ENCODE data around the gene TRIM66.

The TRIM66 gene

DNA sequence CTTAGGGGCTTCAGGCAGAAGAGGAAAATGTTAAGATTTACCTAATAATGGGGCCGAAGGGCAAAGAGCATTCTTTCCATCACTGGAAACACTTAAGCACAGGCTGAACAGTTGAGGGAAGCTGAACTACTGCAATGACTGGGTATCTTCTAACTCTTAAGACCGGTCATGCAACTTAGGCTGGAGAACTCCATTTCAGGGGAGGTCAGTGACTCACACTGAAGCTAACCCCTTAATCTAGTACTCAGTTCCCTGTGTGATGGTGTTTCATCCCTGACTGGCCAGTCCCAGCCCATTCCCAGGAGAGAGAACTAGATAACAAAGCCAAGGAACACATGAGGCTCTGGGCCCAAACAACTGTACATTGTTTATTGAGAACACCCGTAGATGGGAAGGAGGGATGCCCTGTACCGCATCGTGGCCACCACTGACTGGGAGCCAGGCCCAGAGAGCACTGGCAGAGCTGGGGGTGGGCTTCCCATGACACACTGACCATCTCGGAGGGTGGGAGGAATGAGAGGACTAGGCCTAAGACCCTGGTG is 10.6 kb upstream of the TRIM66 start:
- Histone ChIP-seq H3K4me1 (ENCODE audit: control insufficient read depth, low read depth, low read length) (no peaks in the 10 kb centered on the region), H2BK15ac (replicated peaks; ENCODE audit: low read depth) (no peak overlapping the region), H3K23ac (ENCODE audit: low read length) (no peak overlapping the region), H4K8ac (ENCODE audit: low read depth, low read length) (no peak overlapping the region), H3K56ac (ENCODE audit: low read length) (no peak overlapping the region), H3K27ac (ENCODE audit: low read depth, low read length) (no peak overlapping the region), H3K18ac (ENCODE audit: low read length) (no peak overlapping the region), H2AK5ac (ENCODE audit: low read length) (no peak overlapping the region), H2BK120ac (ENCODE audit: low read depth, low read length) (no peak overlapping the region), H3K27me3 (ENCODE audit: insufficient read depth, low read length, poor library complexity) (no peaks in the 10 kb centered on the region), H2BK5ac (ENCODE audit: low read length) (no peak overlapping the region), H3K9ac (ENCODE audit: low read length) (no peak overlapping the region), H3K79me2 (ENCODE audit: control insufficient read depth, insufficient read depth, low read length) (no peaks in the 10 kb centered on the region), H3K36me3 (ENCODE audit: control insufficient read depth, insufficient read depth, low read length) (peaks cover 2% of the 10 kb centered on the region), H3K4me2 (ENCODE audit: low read length) (no peak overlapping the region), H3K4me3 (ENCODE audit: low read length) (no peak overlapping the region), H3K79me1 (ENCODE audit: low read length) (peaks cover 3% of the 10 kb centered on the region), H3K4ac (ENCODE audit: low read depth, low read length) (no peak overlapping the region), H4K5ac (ENCODE audit: low read length) (no peak overlapping the region)
- DNase-seq: no peak
- no CpG with 5 or more reads among the region's 6 CpGs for WGBS (ENCODE audit: extremely low coverage, insufficient coverage, low lambda C conversion rate)

DNA sequence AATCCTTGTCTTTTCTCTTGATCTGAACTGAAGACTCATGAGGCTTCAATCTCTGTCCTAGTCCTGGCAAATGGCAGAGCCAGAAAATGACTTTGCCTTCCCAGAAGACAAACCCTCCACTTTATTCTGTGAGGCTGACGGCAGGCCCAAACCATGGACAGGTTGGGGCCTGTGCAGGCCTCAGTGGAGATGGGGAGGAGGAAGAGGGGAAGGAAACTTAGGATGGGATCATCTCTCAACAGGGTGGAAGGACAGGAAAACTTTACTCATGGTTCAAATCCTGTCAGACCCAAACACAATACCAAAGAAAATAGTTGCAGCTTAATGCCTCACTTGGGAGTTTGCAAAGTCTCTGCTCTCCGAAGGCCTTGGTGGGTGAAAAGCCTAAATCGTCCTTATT is 10.0 kb upstream of the TRIM66 start:
- no peaks in the 10 kb centered on the region for H3K4me1 ChIP-seq (ENCODE audit: control insufficient read depth, low read depth, low read length)
- no peak overlapping the region for H2BK15ac ChIP-seq (replicated peaks; ENCODE audit: low read depth)
- no peak overlapping the region for H3K4me3 ChIP-seq (ENCODE audit: low read length)
- H4K8ac ChIP-seq (ENCODE audit: low read depth, low read length): no peak overlapping the region
- H3K4ac ChIP-seq (ENCODE audit: low read depth, low read length): no peak overlapping the region
- H3K18ac ChIP-seq (ENCODE audit: low read length): no peak overlapping the region
- no peak overlapping the region for H2AK5ac ChIP-seq (ENCODE audit: low read length)
- no peak overlapping the region for H3K4me2 ChIP-seq (ENCODE audit: low read length)
- no peak overlapping the region for H3K23ac ChIP-seq (ENCODE audit: low read length)
- WGBS (ENCODE audit: extremely low coverage, insufficient coverage, low lambda C conversion rate): no CpG with 5 or more reads among the region's 3 CpGs
- no peak overlapping the region for H2BK120ac ChIP-seq (ENCODE audit: low read depth, low read length)
- H2BK5ac ChIP-seq (ENCODE audit: low read length): no peak overlapping the region
- no peaks in the 10 kb centered on the region for H3K79me2 ChIP-seq (ENCODE audit: control insufficient read depth, insufficient read depth, low read length)
- no peak overlapping the region for H4K5ac ChIP-seq (ENCODE audit: low read length)
- no peak overlapping the region for H3K56ac ChIP-seq (ENCODE audit: low read length)
- H3K36me3 ChIP-seq (ENCODE audit: control insufficient read depth, insufficient read depth, low read length): peaks cover 2% of the 10 kb centered on the region
- H3K27me3 ChIP-seq (ENCODE audit: insufficient read depth, low read length, poor library complexity): no peaks in the 10 kb centered on the region
- no peak overlapping the region for H3K27ac ChIP-seq (ENCODE audit: low read depth, low read length)
- H3K9ac ChIP-seq (ENCODE audit: low read length): no peak overlapping the region
- no peak for DNase-seq
- H3K79me1 ChIP-seq (ENCODE audit: low read length): peaks cover 3% of the 10 kb centered on the region

DNA sequence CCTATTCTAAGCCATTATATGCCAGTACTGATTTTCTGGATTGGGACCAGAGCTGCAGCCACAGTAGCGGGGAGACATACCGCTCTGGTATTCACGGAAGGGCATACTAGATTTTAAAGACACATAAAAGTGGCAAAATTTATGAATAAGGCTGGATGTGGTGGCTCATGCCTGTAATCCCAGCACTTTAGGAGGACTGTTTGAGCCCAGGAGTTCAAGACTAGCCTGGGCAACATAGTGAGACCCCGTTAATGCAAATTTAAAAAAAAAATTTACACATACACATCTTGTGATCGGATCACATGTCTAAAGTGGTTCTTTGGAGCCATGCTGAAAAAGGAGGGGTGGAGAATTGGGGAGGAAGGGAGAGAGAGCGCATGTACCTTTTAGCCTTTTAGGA is 9.1 kb upstream of the TRIM66 start:
- H3K18ac ChIP-seq (ENCODE audit: low read length): no peak overlapping the region
- H3K9ac ChIP-seq (ENCODE audit: low read length): no peak overlapping the region
- peaks cover 3% of the 10 kb centered on the region for H3K79me1 ChIP-seq (ENCODE audit: low read length)
- peaks cover 2% of the 10 kb centered on the region for H3K36me3 ChIP-seq (ENCODE audit: control insufficient read depth, insufficient read depth, low read length)
- H3K4me3 ChIP-seq (ENCODE audit: low read length): no peak overlapping the region
- H4K5ac ChIP-seq (ENCODE audit: low read length): no peak overlapping the region
- no peak overlapping the region for H3K23ac ChIP-seq (ENCODE audit: low read length)
- no peak overlapping the region for H2BK15ac ChIP-seq (replicated peaks; ENCODE audit: low read depth)
- no CpG with 5 or more reads among the region's 6 CpGs for WGBS (ENCODE audit: extremely low coverage, insufficient coverage, low lambda C conversion rate)
- H2AK5ac ChIP-seq (ENCODE audit: low read length): no peak overlapping the region
- no peak for DNase-seq
- H3K27me3 ChIP-seq (ENCODE audit: insufficient read depth, low read length, poor library complexity): no peaks in the 10 kb centered on the region
- no peak overlapping the region for H3K4ac ChIP-seq (ENCODE audit: low read depth, low read length)
- H3K4me1 ChIP-seq (ENCODE audit: control insufficient read depth, low read depth, low read length): no peaks in the 10 kb centered on the region
- no peak overlapping the region for H3K27ac ChIP-seq (ENCODE audit: low read depth, low read length)
- no peak overlapping the region for H3K4me2 ChIP-seq (ENCODE audit: low read length)
- H4K8ac ChIP-seq (ENCODE audit: low read depth, low read length): no peak overlapping the region
- no peaks in the 10 kb centered on the region for H3K79me2 ChIP-seq (ENCODE audit: control insufficient read depth, insufficient read depth, low read length)
- H2BK5ac ChIP-seq (ENCODE audit: low read length): no peak overlapping the region
- no peak overlapping the region for H2BK120ac ChIP-seq (ENCODE audit: low read depth, low read length)
- no peak overlapping the region for H3K56ac ChIP-seq (ENCODE audit: low read length)

DNA sequence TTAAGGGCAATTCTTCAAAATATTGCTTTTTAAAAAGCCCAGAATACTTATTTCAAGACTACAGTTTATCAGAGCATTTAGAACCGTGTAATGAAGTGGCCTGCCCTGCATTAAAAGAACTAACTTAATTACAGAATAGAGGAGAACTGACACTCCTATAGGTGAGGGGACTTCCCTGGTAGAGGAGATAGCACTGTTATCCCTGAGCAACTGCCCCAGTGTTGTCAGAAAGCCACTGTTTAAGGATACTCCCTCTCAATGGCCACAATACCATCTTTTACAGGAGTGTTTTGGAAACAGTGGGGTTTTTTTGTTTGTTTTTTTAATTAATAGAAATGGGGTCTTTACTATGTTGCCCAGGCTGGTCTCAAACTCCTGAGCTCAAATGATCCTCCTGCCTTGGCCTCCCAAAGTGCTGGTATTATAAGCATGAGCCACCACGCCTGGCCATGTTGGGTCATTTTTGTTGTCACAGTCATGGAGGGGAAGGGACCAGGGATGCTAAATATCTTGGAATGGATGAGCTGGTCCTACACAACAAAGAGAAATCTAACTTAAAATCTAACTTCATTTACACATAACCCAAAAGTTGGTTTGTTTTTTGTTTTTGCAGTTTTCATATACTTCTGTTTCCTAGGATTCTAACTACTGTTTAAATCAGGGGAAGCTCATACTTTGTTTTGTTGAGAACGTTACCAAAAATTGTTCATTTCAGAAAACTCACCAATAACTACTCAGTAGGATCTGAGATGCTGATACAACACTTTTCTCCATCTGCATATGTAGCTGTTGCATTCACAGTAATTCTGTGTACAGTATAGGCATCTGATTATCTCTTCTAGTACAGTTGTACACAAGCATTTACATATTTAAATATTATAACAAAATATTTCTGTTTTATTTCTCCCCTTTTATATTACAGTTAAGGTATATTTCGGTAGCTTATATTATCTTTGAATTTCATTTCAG is 8.2 kb upstream of the TRIM66 start:
- Histone ChIP-seq H2BK15ac (replicated peaks; ENCODE audit: low read depth) (no peak overlapping the region), H3K27ac (ENCODE audit: low read depth, low read length) (no peak overlapping the region), H3K4me2 (ENCODE audit: low read length) (no peak overlapping the region), H2AK5ac (ENCODE audit: low read length) (no peak overlapping the region), H2BK5ac (ENCODE audit: low read length) (no peak overlapping the region), H3K79me1 (ENCODE audit: low read length) (peaks cover 3% of the 10 kb centered on the region), H3K18ac (ENCODE audit: low read length) (no peak overlapping the region), H3K36me3 (ENCODE audit: control insufficient read depth, insufficient read depth, low read length) (peaks cover 5% of the 10 kb centered on the region), H3K79me2 (ENCODE audit: control insufficient read depth, insufficient read depth, low read length) (no peaks in the 10 kb centered on the region), H4K5ac (ENCODE audit: low read length) (no peak overlapping the region), H2BK120ac (ENCODE audit: low read depth, low read length) (no peak overlapping the region), H3K27me3 (ENCODE audit: insufficient read depth, low read length, poor library complexity) (no peaks in the 10 kb centered on the region), H3K4me3 (ENCODE audit: low read length) (no peak overlapping the region), H3K4me1 (ENCODE audit: control insufficient read depth, low read depth, low read length) (no peaks in the 10 kb centered on the region), H3K23ac (ENCODE audit: low read length) (no peak overlapping the region), H3K4ac (ENCODE audit: low read depth, low read length) (no peak overlapping the region), H4K8ac (ENCODE audit: low read depth, low read length) (no peak overlapping the region), H3K56ac (ENCODE audit: low read length) (no peak overlapping the region), H3K9ac (ENCODE audit: low read length) (no peak overlapping the region)
- DNase-seq: no peak
- no CpG with 5 or more reads among the region's 4 CpGs for WGBS (ENCODE audit: extremely low coverage, insufficient coverage, low lambda C conversion rate)

DNA sequence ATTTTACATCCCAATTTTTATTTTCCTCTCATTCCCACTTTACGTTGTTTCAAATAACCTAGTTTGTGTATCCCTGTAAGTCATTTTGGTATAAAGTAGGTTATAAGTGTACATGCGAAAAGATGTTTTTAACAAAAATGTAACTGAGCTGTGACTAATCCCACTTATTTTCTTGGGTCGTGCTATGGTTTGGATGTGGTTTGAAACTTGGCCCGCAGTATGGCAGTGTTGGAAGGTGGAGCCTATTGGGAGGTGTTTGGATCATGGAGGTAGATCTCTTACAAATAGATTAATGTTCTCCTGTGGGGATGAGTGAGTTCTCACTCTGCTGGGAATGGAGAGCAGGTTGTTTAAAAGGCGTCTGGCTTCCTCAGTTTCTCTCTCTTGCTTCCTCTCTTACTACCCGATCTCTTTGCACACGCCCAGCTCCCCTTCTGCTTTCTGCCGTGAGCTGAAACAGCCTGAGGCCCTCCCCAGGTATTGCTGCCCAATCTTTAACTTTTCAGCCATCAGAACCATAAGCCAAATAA is 7.3 kb upstream of the TRIM66 start:
- H2BK5ac ChIP-seq (ENCODE audit: low read length): no peak overlapping the region
- H4K5ac ChIP-seq (ENCODE audit: low read length): no peak overlapping the region
- H3K4me1 ChIP-seq (ENCODE audit: control insufficient read depth, low read depth, low read length): peaks cover 2% of the 10 kb centered on the region
- H3K36me3 ChIP-seq (ENCODE audit: control insufficient read depth, insufficient read depth, low read length): peaks cover 9% of the 10 kb centered on the region
- H3K4ac ChIP-seq (ENCODE audit: low read depth, low read length): no peak overlapping the region
- H3K27me3 ChIP-seq (ENCODE audit: insufficient read depth, low read length, poor library complexity): no peaks in the 10 kb centered on the region
- no peak overlapping the region for H2BK15ac ChIP-seq (replicated peaks; ENCODE audit: low read depth)
- H3K18ac ChIP-seq (ENCODE audit: low read length): no peak overlapping the region
- no CpG with 5 or more reads among the region's 8 CpGs for whole genome bisulfite sequencing (ENCODE audit: extremely low coverage, insufficient coverage, low lambda C conversion rate)
- H3K56ac ChIP-seq (ENCODE audit: low read length): peak overlapping the region; percentile 31
- no peak overlapping the region for H2AK5ac ChIP-seq (ENCODE audit: low read length)
- no peak overlapping the region for H3K4me2 ChIP-seq (ENCODE audit: low read length)
- H2BK120ac ChIP-seq (ENCODE audit: low read depth, low read length): no peak overlapping the region
- peak overlapping the region; percentile 76 for H3K9ac ChIP-seq (ENCODE audit: low read length)
- DNase-seq: no peak
- peaks cover 6% of the 10 kb centered on the region for H3K79me2 ChIP-seq (ENCODE audit: control insufficient read depth, insufficient read depth, low read length)
- no peak overlapping the region for H3K4me3 ChIP-seq (ENCODE audit: low read length)
- H3K23ac ChIP-seq (ENCODE audit: low read length): no peak overlapping the region
- peaks cover 8% of the 10 kb centered on the region for H3K79me1 ChIP-seq (ENCODE audit: low read length)
- H4K8ac ChIP-seq (ENCODE audit: low read depth, low read length): no peak overlapping the region
- H3K27ac ChIP-seq (ENCODE audit: low read depth, low read length): no peak overlapping the region
